ENCODE measurements around the gene ABCA3.

ABCA3 gene

GRCh38 chr16:2226245-2226793 lies 114.2 kb downstream of the ABCA3 start:
- H3K27ac ChIP-seq = no peak overlapping the region
- no peak for DNase-seq (ENCODE audit: low read depth, low spot score)
